A673 (cell line): ENCODE results near the gene SEC22C. TPM values are rescaled to one million over a fixed set of nuclear protein-coding genes. Genes with fewer than 3 reads are reported as not detected.

ENCODE experiments used
- BruUV-seq: library from RNA; stranded (reverse); fragments of 400-500 nt; replicated peaks from 2 replicates; lab custom pipeline; 2021; lab: Mats Ljungman, UMichigan
- CTCF ChIA-PET: fragments of 300-600 bp; sonication (Branson Sonifier 250); formaldehyde crosslinking; loops from one replicate; lab custom pipeline; 2022; ENCODE audit warnings: antibody characterized with exemption; lab: Charles Lee
- POLR2A ChIA-PET: fragments of 300-600 bp; sonication (Branson Sonifier 250); formaldehyde crosslinking; loops from one replicate; lab custom pipeline; 2022; ENCODE audit warnings: antibody characterized with exemption; ENCODE audit not compliant: low non-redundant PET; lab: Charles Lee
- DNase-seq: peaks from one replicate; pipeline ENCODE4 v3.0.0-alpha.2; 2015; ENCODE audit warnings: low spot score
- H3K27ac ChIP-seq: fragments of 200-600 bp; sonication (generic); 2 replicates; pipeline ENCODE4 v1.5.1; 2016; ENCODE audit warnings: mixed run types, low read depth, mild to moderate bottlenecking, mixed read lengths, antibody characterized with exemption, low read length; ENCODE audit not compliant: poor library complexity, severe bottlenecking
- H3K27me3 ChIP-seq: fragments of 200-600 bp; sonication (generic); replicated peaks from 2 replicates; pipeline ENCODE4 v1.6.1; 2017; ENCODE audit warnings: mixed run types, low read depth, mild to moderate bottlenecking, mixed read lengths, antibody characterized with exemption, low read length; ENCODE audit not compliant: insufficient read depth, poor library complexity
- H3K36me3 ChIP-seq: fragments of 200-600 bp; sonication (generic); 2 replicates; pipeline ENCODE4 v1.6.1; 2016; ENCODE audit warnings: mixed run types, mild to moderate bottlenecking, mixed read lengths, antibody characterized with exemption, low read length; ENCODE audit not compliant: insufficient read depth, poor library complexity, severe bottlenecking
- H3K4me1 ChIP-seq: fragments of 200-600 bp; sonication (generic); 2 replicates; pipeline ENCODE4 v1.6.1; 2017; ENCODE audit warnings: mixed run types, mild to moderate bottlenecking, mixed read lengths, antibody characterized with exemption, low read length; ENCODE audit not compliant: insufficient read depth, poor library complexity, severe bottlenecking
- H3K4me3 ChIP-seq: fragments of 200-600 bp; sonication (generic); 2 replicates; pipeline ENCODE4 v1.5.1; 2016; ENCODE audit warnings: low read depth, mixed run types, mild to moderate bottlenecking, mixed read lengths, low read length; ENCODE audit not compliant: poor library complexity, severe bottlenecking
- H3K9me3 ChIP-seq: fragments of 200-600 bp; sonication (generic); 2 replicates; pipeline ENCODE4 v1.6.1; 2016; ENCODE audit warnings: mixed run types, low read depth, mild to moderate bottlenecking, mixed read lengths, antibody characterized with exemption, low read length; ENCODE audit not compliant: poor library complexity, severe bottlenecking
- CTCF ChIP-seq: fragments of 300-800, 200-600 bp; sonication (generic); conservative IDR thresholded peaks from 2 replicates; pipeline ENCODE4 v1.5.1; 2017; ENCODE audit warnings: low read depth, mild to moderate bottlenecking, antibody characterized with exemption, low read length, moderate library complexity, mixed read lengths
- EZH2 ChIP-seq: fragments of 200-600 bp; sonication (generic); IDR thresholded peaks from 2 replicates; pipeline ENCODE4 v1.6.1; 2017; ENCODE audit warnings: borderline replicate concordance, low read depth, mild to moderate bottlenecking, mixed read lengths, antibody characterized with exemption, low read length; ENCODE audit not compliant: poor library complexity, severe bottlenecking
- intact Hi-C: fragments of 100-400 bp; cut with micrococcal nuclease; formaldehyde crosslinking; loops from one replicate; pipeline ENCODE4 v1.10.0; 2022; ENCODE audit not compliant: unreplicated experiment
- total RNA-seq: library from RNA; stranded (reverse); gene quantifications from 2 replicates; pipeline ENCODE4 v1.2.3, GENCODE V29; 2021

The SEC22C gene
- total RNA-seq, 1 experiment from 2014 or later, result 28.9 TPM

- no peak for TF ChIP-seq EZH2
- no peak for TF ChIP-seq CTCF
- intact Hi-C loops, result no loop called here
- CTCF ChIA-PET, result no interaction called here
- H3K27me3 ChIP-seq, result no peaks in the 10 kb centered on the region
- H3K27ac ChIP-seq, result no peak overlapping the region
- H3K36me3 ChIP-seq, result no peaks in the 10 kb centered on the region
- POLR2A ChIA-PET, result no interaction called here
- no peak for DNase-seq
- H3K9me3 ChIP-seq, result no peaks in the 10 kb centered on the region
- H3K4me1 ChIP-seq, result no peaks in the 10 kb centered on the region
- no TSS peak for BruUV-seq
- no peak overlapping the region for H3K4me3 ChIP-seq
Observed at GRCh38 chr3:42524751-42525150, 57.0 kb downstream of the SEC22C start.

- Histone ChIP-seq H3K9me3 (no peaks in the 10 kb centered on the region), H3K4me3 (no peak overlapping the region), H3K27ac (no peak overlapping the region), H3K27me3 (no peaks in the 10 kb centered on the region), H3K4me1 (no peaks in the 10 kb centered on the region), H3K36me3 (no peaks in the 10 kb centered on the region)
- ChIA-PET POLR2A (no interaction called here), CTCF (no interaction called here)
- intact Hi-C loops, result no loop called here
- no peak for DNase-seq
- BruUV-seq, result no TSS peak
- no peak for TF ChIP-seq EZH2
- no peak for TF ChIP-seq CTCF
Observed at GRCh38 chr3:42520906-42521305, 60.9 kb downstream of the SEC22C start.

GRCh38 chr3:42520336-42520735 is 61.4 kb downstream of the SEC22C start:
- intact Hi-C loops, result no loop called here
- no peak overlapping the region for H3K27ac ChIP-seq
- TF ChIP-seq CTCF (no peak), EZH2 (no peak)
- H3K9me3 ChIP-seq, result no peaks in the 10 kb centered on the region
- no peaks in the 10 kb centered on the region for H3K36me3 ChIP-seq
- no peak overlapping the region for H3K4me3 ChIP-seq
- no peaks in the 10 kb centered on the region for H3K4me1 ChIP-seq
- no peak for DNase-seq
- ChIA-PET CTCF (no interaction called here), POLR2A (no interaction called here)
- H3K27me3 ChIP-seq, result no peaks in the 10 kb centered on the region
- BruUV-seq, result no TSS peak
